HG02840 (cell line): ENCODE results near the gene IQCF5.
"Not testable (repeated sequence)": the region's sequence is repeated elsewhere in the genome, so short reads cannot be mapped to it uniquely, and the experiment has no call there.

Source experiments
- ATAC-seq: cut with Tn5 transposase; IDR thresholded peaks from one replicate; pipeline ENCODE4 v1.9.1; 2021; ENCODE audit warnings: mild to moderate bottlenecking, moderate library complexity, moderate number of reproducible peaks; ENCODE audit not compliant: unreplicated experiment, low FRiP score

The IQCF5 gene

GRCh38 chr3:51873253-51873766 lies 2.1 kb downstream of the IQCF5 start:
- ATAC-seq, result no peak

DNA sequence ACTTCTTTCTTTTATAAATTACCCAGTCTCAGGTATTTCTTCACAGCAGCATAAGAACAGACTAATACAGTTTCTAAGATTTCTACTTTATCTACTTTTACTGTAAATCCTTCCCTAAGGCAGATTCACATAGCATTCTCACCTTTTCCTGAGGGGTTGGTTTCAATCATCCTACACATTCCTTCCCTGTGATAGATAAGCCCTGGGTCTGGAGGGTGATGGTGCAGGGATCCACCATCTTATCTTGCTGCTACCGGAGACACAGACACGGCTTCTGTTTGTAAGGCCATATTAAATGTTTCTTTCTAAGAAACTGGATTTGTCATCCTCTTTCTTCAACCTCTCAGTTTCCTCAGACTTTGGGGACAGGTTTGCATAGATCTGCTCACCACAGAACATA lies 6.1 kb downstream of the IQCF5 start:
- no peak for ATAC-seq

DNA sequence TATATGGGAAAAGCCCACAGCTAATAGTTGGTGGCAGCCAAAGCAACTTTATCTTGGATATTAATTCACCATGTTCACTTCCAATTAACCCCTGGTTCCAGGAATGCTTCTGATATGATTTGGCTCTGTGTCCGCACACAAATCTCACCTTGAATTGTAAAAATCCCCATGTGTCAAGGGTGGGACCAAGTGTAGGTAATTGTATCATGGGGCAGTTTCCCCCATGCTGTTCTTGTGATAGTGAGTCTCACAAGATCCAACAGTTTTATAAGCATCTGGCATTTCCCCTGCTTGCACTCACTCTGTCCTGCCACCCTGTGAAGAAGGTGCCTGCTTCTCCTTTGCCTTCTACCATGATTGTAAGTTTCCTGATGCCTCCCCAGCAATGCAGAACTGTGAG lies 6.5 kb downstream of the IQCF5 start:
- not testable (repeated sequence) for ATAC-seq

DNA sequence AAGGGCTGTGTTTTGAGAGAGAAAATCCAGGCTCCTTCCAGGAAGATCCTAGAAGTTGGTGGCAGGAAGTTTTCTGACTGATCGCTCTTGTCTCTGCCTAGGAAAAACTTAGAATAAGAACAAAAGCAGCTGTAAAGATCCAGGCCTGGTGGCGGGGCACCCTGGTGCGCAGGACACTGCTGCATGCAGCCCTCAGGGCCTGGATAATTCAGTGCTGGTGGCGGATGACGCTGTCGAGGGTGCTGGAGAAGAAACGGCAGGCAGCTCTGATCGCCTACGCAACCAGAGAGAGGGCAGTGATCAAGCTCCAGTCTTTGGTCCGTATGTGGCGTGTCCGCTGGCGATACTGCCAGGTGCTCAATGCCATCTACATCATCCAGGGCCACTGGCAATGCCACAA lies 12.5 kb downstream of the IQCF5 start:
- ATAC-seq, result no peak

- no peak for ATAC-seq
Observed at GRCh38 chr3:51860703-51861665, 14.4 kb downstream of the IQCF5 start, which contains the start of gene IQCF2. Gene IQCF2 (plus strand): TSS chr3:51861615. CDS start chr3:51861667, 52 bp downstream.

GRCh38 chr3:51855411-51855810 lies 20.0 kb downstream of the IQCF5 start:
- ATAC-seq, result not testable (repeated sequence)

GRCh38 chr3:51845129-51845528 lies 30.3 kb downstream of the IQCF5 start:
- ATAC-seq, result no peak

DNA sequence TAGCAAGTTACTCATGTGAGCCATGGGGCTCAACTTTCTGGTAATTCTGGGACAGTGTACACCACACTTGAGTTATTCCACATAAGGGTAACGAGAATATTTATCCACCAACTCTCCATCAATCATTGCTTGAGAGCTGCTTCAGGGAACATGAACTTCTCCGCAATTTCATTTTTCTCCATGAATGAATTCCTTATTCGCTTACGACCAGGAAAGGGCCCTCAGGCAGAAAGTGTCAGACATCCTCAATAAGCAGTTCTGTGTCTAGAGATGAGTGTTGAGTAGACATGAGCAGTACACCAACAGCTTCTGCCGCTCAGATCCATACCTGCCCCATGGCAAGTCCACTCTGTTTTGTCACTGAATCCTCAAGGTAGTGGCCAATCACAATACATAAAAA lies 38.8 kb downstream of the IQCF5 start:
- no peak for ATAC-seq

DNA sequence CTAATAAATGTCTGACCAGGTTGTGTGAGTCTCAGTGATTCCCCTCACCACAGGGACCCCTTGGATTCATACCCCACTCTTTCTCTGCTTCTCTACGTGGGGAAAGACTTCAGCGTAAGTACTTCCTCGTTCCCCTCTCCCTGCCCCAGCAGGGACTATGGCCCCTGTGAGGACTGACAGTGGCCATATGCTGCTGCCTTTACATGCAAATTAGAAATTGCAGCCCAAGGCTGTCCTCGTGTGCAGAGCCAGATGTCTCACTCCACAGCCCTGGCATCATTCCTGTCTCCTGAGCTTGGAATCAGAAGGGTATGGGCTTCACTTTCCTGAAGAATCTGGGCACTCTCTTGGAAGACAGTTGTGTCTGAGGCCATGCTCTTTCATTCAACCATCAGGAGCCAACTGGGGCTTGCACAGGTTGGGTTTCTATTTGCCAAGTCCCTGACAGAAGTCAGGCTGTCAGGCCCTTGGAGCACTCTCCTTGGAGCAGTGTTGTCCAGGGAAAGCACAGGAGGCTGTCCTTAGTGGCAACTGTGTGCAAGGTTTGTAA lies 44.5 kb downstream of the IQCF5 start:
- ATAC-seq, result no peak

- no peak for ATAC-seq
Observed at GRCh38 chr3:51830345-51830744, 45.1 kb downstream of the IQCF5 start.

DNA sequence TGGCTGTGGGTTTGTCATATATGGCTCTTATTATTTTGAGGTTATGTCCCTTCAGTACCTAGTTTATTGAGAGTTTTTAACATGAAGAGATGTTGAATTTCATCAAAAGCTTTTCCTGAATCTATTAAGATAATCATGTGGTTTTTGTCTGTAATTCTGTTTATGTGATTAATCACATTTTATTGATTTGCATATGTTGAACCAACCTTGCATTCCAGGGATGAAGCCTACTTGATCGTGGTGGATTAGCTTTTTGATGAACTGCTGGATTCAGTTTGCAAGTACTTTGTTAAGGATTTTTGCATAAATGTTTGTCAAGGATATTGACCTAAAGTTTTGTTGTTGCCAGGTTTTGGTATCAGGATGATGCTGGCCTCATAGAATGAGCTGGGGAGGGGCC lies 47.1 kb downstream of the IQCF5 start:
- no peak for ATAC-seq
